ENCODE data around the gene PAN3.

DNA sequence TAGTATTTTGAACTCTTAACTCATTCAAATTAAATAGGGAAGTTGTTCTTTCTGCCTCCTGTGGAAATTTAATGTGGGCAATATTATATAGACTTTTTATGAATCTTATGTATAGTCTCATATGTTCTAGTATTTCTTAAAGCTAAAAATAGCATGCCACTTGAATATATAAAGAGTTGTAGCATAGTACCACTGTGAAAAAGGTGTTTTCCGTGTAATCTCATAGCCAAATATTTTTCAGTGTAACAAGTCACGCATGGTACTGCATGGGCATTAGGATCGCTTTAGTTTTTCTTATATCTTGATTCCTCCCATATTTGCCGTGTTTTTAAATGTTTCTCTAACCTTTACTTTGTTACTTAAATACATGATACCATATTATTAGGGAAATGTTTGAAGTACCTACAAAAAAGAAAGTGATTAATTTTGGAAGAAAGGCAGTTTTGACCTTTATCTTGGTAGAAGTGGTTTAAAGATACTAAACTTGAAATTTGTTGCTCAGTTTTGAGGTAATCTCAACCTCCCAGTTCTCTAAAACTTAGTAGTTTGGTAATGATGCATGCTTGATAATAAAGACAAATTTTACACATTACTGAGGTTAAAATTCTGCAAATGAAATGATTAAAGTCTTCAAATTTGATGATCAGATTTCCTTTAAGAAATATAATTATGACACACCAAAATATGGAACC, 81.2 kb downstream of the PAN3 start:
- TF ChIP-seq, protein P1, sequence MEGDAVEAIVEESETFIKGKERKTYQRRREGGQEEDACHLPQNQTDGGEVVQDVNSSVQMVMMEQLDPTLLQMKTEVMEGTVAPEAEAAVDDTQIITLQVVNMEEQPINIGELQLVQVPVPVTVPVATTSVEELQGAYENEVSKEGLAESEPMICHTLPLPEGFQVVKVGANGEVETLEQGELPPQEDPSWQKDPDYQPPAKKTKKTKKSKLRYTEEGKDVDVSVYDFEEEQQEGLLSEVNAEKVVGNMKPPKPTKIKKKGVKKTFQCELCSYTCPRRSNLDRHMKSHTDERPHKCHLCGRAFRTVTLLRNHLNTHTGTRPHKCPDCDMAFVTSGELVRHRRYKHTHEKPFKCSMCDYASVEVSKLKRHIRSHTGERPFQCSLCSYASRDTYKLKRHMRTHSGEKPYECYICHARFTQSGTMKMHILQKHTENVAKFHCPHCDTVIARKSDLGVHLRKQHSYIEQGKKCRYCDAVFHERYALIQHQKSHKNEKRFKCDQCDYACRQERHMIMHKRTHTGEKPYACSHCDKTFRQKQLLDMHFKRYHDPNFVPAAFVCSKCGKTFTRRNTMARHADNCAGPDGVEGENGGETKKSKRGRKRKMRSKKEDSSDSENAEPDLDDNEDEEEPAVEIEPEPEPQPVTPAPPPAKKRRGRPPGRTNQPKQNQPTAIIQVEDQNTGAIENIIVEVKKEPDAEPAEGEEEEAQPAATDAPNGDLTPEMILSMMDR (IDR thresholded peaks at IDR 0.05), result no peak
- TF ChIP-seq POLR2A (IDR thresholded peaks at IDR 0.05; ENCODE audit: low read depth), result no peak
- TF ChIP-seq POLR2AphosphoS5 (IDR thresholded peaks at IDR 0.05), result no peak
- TF ChIP-seq EP300 (IDR thresholded peaks at IDR 0.05), result no peak

All from esophagus muscularis mucosa (tissue), 4 donors.